ENCODE data around the gene GPR26.

GPR26 gene

DNA sequence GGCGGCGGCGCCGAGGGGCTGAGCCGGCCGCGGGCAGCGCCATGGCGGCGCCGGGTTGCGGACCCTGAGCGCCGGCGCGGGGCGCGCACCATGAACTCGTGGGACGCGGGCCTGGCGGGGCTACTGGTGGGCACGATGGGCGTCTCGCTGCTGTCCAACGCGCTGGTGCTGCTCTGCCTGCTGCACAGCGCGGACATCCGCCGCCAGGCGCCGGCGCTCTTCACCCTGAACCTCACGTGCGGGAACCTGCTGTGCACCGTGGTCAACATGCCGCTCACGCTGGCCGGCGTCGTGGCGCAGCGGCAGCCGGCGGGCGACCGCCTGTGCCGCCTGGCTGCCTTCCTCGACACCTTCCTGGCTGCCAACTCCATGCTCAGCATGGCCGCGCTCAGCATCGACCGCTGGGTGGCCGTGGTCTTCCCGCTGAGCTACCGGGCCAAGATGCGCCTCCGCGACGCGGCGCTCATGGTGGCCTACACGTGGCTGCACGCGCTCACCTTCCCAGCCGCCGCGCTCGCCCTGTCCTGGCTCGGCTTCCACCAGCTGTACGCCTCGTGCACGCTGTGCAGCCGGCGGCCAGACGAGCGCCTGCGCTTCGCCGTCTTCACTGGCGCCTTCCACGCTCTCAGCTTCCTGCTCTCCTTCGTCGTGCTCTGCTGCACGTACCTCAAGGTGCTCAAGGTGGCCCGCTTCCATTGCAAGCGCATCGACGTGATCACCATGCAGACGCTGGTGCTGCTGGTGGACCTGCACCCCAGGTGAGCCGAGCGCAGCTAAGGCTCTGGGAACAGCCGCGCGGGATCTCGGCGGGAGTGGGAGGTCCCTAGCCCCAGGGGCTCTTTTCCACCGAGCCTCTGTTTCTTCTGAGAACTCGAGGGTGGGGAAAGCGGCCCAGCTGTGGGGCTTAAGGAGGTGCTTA, at the start of gene GPR26:
GPR26 (plus strand) TSS at position 38 of the 919 bp plus-strand sequence; CDS start at position 91, 53 bp downstream.
- no peak for DNase-seq (ENCODE audit: low read depth)

- DNase-seq (ENCODE audit: low read depth), result no peak
These were observed 47.9 kb upstream of the GPR26 start for GRCh38 chr10:123618224-123618623.

DNA sequence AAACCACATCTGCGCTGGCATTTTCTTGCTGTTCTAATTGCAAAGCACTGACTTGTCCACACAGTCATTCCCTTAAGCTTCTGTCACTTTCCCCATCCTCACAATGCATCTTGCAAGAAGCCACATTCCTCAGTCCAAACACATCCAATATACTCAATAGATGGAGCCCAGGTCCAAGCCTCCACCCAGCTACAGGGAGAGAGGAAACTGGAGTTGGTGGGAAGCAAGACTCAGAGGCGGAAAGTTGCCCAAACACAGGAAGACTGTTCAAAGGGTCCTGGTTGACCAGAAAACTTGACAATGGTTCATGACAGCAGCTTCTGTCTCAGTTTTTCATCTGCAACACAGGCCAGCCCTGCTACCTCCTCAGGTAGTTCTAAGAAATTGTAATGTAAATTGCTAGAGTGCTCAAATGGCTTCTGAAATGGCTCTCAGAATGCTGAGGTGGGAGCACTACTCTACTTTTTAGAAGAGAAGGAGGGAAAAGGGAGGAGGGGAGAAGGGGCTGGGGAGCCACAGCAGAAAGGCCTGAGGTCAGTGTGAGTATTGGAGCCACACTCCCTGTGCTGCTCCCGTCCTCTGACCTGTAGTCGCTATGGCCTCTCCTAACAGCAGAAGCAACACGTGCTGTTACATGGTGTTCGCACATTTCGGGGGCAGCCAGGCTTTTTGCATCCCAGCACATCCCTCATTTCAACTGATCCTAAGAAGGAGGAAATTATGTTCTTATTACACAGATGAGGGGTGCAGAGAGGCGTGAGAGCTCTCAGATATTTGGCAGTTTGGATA, 46.9 kb upstream of the GPR26 start:
- no peak for DNase-seq (ENCODE audit: low read depth)

DNA sequence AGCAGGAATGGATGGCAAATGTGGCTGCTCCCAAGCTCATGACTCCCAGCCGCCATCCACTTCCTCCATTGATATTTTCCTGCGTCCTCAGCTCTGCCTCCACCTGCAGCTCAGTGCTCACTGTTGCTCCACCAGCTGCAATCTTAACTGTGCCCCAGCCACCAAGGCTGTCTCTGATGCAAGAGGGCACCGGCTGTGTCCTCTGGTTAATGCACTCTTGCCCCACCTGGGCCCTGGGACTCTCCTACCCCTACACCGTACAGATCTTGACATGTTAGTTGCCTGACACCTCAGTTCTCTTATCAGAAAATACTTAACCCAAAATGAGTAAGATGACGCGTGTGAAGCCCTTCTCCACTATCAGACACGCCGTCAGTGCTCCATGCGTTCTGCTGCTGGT, 45.5 kb upstream of the GPR26 start:
- no peak for DNase-seq (ENCODE audit: low read depth)

DNA sequence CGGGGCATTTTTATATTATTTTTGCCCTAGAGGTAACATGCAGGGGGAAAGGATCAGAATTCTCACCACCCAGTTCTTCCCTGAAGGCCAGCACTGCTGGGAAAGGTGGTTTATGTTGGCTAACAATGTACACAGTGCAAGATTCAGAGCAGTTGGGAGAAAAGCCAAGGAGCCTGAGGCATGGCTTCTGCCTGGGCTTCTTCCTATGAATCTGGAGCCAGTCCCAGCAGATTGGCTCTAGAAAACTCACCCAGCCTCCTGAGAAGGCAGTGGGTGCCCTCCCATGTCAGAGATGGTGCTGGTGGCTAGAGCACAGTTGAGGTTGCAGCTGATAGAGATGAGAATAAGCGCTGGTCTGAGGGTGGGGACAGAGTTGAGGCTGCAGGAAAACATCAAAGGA, 44.7 kb upstream of the GPR26 start:
- no peak for DNase-seq (ENCODE audit: low read depth)

DNA sequence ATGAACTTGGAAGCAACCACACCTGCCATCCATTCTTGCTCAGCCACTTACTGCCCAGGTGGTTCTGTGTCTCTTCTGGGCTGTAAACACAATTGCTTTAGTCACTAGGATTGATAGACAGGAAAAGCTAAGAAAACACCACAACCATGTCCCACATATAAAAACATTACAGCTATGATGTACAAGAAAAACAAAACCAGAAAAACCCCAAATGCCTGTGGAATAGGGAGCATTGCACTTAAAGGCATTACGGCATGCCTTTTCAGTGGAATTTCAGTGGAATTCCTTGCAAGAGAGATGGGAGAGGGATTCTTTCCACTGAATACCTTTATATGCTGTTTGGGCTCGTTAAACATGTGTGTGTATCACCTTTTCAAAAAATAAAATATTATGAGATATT, 44.2 kb upstream of the GPR26 start:
- DNase-seq (ENCODE audit: low read depth), result no peak

DNA sequence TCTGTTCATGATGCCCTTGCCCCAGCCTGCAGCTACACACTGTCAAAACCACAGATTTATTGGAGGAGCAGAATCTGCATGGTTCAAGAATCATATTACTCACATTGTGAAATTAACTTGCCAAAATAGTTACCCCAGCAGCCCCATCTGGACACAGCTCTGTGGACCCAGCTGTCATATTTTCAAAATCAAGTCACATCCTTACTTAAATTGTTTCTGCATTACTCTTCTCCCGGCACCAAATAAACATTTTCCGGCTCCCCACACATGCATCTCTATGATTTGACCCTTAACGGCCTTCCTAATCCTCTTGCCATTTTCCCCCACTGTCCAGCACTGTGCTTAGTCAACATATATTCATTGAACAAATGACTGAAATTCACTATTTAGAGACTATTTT, 43.8 kb upstream of the GPR26 start:
- no peak for DNase-seq (ENCODE audit: low read depth)

- no peak for DNase-seq (ENCODE audit: low read depth)
These were observed 42.1 kb upstream of the GPR26 start for GRCh38 chr10:123624086-123624485.

DNA sequence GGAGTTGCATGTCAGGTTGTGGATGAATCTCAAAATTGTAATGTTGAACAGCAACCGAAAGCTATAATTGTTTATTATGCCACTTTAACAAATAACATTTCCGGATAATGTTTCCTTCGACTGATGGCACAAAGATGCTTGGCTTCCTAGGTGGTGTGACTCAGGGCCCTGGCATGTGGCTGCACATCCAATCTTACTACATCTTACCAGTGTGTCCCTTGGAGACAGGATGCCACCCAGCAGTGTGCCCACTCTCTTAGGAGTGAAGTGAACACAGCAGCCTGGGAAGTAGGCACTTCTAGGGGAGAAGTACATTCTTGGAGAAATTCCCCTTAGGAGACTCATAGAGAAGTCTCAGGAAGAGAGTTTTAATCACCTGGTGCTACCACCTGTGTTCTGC, 33.0 kb upstream of the GPR26 start:
- DNase-seq (ENCODE audit: low read depth), result no peak

DNA sequence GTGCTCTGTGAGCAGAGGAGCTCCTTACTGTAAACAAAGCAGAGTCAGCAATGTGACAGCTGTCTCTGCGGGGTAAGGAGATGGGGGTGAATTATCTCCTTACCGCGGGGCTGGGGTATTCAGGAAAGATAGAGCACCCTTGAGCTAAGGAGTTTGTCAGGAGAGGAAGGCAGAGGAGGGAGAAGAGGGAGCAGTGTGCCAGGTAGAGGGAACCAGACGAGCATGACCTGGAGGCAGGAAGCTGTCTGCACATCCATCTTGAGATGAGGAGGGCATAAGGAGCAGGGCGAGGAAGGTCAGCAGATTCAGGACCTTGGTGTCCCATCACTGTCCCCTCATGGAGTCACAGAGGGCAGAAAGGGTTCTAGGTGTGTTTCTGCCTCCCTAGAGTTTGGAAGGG, 32.5 kb upstream of the GPR26 start:
- DNase-seq (ENCODE audit: low read depth), result no peak

DNA sequence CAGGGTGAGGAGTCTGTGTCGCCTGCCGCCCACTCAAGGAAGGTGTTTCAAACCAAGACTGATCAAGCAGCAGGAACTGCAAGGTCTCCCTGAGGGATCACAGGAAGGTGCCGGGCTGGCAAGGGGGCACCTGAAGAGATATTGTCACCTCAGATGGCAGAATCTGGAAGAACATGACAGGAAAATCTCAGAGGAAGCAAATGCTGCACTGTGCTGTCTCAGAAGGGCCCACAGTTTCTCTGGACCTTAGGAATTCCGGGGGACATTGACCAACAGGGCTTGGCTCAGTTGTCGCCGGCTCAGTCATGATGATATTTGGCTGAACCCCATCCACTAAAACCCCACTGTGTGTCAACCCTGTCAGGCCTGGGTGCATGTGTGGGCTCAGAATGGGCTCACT, 31.9 kb upstream of the GPR26 start:
- DNase-seq (ENCODE audit: low read depth), result no peak

- DNase-seq (ENCODE audit: low read depth), result no peak
These were observed 31.0 kb upstream of the GPR26 start for GRCh38 chr10:123635131-123635530.

- no peak for DNase-seq (ENCODE audit: low read depth)
These were observed 30.4 kb upstream of the GPR26 start for GRCh38 chr10:123635745-123636144.

- no peak for DNase-seq (ENCODE audit: low read depth)
These were observed 29.4 kb upstream of the GPR26 start for GRCh38 chr10:123636598-123637325.

DNA sequence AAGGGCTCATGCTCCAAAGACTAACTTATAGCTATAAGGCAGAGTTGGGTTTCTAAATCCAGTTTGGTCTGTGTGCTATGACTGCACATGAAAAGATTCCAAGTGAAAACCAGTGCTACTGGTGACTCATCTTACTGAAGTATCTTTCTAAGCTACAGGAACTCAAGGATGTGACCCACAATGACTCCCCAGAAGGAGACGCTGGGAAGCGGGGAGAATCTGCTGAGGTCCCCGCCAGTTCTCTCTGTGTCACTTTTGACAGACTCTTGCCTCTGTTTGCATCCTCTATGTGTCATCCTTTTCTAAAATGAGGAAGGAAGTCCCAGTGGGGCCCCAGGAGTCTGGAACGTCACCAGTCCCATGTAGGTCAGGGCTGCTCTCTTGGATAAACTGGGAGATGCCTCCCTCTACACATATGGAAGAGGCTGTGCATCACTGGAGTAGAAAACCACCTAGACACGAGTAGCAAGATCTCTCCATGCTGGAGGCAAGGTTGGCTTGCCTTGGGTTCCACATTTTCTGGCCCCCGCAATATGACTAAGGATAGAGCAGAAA, 28.8 kb upstream of the GPR26 start:
- no peak for DNase-seq (ENCODE audit: low read depth)

DNA sequence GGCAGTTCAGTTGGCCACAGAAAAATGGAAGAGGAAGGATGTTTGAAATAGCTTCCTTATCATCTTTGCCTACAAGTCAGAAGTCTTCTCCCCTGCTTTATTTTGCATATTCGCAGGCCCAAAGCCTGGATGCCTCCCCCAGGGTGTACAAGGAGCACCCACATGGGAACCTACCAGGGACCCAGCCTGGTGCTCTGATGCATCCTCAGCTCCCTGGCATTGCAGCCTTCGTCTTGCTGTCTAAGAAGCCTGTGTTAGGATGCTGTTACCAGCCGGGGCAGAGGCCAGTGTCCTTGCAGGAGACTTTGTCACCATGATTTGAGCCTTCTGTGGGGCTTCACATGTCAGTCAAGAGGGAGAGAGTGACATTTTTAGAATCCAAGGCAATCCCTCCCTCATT, 27.0 kb upstream of the GPR26 start:
- DNase-seq (ENCODE audit: low read depth), result no peak

GRCh38 chr10:123640016-123640535, 26.1 kb upstream of the GPR26 start:
- DNase-seq (ENCODE audit: low read depth), result no peak

GRCh38 chr10:123642293-123642692, 23.9 kb upstream of the GPR26 start:
- DNase-seq (ENCODE audit: low read depth), result no peak

DNA sequence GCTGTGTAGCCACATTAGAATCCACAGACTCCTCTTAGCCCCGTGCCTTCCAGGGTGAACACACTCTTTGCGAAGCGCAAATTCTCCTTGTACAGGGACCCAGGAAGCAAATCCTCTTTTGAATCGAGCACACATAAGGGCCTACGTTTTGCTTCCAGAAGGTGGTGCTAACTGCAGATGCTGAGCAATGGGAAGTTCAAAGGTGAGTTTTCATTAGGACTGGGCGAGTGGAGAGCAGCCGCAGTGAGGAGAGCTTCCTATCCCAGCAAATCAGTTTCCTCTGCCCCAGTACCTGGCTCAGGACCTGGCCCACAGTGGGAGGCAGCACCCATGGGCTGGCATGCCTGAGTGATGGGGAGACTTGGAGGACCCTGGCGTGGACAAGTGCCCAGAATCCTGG, 23.5 kb upstream of the GPR26 start:
- no peak for DNase-seq (ENCODE audit: low read depth)

- no peak for DNase-seq (ENCODE audit: low read depth)
These were observed 22.8 kb upstream of the GPR26 start for GRCh38 chr10:123643315-123643714.

GRCh38 chr10:123645016-123645415, 21.1 kb upstream of the GPR26 start:
- DNase-seq (ENCODE audit: low read depth), result no peak

GRCh38 chr10:123645615-123646014, 20.5 kb upstream of the GPR26 start:
- DNase-seq (ENCODE audit: low read depth), result no peak
